Measurements from ENCODE around the gene SLC6A2.

Gene SLC6A2

DNA sequence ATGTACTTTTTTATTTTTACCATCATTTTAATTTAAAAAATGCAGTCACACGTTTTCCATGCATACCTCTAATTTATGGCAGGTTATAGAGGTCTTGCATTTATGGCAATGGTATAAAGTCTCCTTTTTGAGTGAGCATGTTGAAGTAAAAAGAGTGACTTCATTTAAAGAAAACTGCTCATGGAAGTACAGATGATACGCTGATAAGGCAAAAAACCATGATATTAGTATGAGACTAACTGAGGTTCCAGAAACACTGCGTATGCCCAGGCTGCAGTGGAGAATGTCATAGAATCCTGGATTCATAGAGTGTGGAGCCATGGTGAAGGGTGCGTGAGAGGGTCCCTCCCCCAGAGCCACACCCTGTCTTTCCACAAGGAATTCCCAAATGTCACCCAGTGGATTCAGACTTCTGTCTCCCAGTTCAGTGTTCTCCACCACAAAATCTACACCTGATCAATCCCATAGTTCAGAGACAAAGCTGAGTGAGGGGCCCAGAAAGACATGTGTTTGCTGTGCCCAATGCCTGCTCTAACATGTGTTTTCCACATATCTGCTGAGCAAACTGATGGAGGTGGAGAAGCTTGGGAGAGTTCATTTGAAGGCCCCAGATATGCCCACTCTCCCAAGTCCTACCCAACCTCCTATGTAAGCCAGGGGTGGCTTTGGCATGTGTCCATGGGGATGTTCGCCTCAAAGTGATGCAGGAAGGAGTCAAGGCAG is 69.4 kb downstream of the SLC6A2 start:
- H3K4me3 ChIP-seq (replicated peaks in 1 of 2; ENCODE audit: low read depth in 2 of 2, low read length in 2 of 2), result no peak overlapping the region
- DNase-seq (ENCODE audit: low read depth in 2 of 2), result no peak
- TF ChIP-seq, protein P1, sequence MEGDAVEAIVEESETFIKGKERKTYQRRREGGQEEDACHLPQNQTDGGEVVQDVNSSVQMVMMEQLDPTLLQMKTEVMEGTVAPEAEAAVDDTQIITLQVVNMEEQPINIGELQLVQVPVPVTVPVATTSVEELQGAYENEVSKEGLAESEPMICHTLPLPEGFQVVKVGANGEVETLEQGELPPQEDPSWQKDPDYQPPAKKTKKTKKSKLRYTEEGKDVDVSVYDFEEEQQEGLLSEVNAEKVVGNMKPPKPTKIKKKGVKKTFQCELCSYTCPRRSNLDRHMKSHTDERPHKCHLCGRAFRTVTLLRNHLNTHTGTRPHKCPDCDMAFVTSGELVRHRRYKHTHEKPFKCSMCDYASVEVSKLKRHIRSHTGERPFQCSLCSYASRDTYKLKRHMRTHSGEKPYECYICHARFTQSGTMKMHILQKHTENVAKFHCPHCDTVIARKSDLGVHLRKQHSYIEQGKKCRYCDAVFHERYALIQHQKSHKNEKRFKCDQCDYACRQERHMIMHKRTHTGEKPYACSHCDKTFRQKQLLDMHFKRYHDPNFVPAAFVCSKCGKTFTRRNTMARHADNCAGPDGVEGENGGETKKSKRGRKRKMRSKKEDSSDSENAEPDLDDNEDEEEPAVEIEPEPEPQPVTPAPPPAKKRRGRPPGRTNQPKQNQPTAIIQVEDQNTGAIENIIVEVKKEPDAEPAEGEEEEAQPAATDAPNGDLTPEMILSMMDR (IDR thresholded peaks at IDR 0.05; ENCODE audit: low read depth, low read length), result no peak

DNA sequence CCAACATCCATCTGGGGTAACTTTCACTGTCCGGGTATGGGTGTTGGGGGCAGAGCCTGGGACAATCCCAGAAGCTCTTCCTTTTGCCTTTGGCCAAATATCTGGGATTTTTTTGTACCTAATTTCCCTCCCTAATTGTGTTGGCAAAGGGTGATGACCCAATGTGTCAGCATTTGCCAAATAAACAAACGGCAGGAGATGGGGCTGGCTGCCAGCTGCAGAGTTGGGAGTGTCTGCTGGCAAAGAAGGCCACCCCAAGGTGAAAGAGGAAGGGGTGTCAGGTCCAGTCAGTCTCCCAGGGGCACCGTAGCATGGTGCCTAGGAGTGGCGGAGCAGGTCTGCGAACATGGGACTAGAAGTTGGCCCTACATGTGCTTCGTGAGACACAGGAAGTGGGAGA is 73.0 kb downstream of the SLC6A2 start:
- TF ChIP-seq, protein P1 (IDR thresholded peaks at IDR 0.05; ENCODE audit: low read depth, low read length), result no peak
- no peak overlapping the region for H3K4me3 ChIP-seq (replicated peaks in 1 of 2; ENCODE audit: low read depth in 2 of 2, low read length in 2 of 2)
- no peak for DNase-seq (ENCODE audit: low read depth in 2 of 2)

DNA sequence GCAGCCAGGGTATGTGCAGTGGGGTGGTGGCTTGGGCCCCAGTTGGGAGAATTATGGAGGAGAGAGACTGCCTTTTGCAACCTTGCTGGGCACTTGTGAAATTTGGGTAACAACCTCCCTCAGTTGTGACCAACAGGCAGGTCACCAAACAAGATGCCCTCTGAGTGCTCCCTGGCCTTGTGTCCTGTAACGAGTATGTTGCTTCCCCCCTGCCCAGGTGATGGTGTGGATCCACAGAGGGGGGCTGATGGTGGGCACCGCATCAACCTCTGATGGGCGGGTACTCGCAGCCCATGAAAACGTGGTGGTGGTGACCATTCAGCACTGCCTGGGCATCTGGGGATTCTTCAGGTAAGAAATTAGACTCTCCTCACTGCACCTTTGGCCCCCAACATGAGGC is 74.3 kb downstream of the SLC6A2 start:
- no peak overlapping the region for H3K4me3 ChIP-seq (replicated peaks in 1 of 2; ENCODE audit: low read depth in 2 of 2, low read length in 2 of 2)
- TF ChIP-seq, protein P1 (IDR thresholded peaks at IDR 0.05; ENCODE audit: low read depth, low read length), result no peak
- no peak for DNase-seq (ENCODE audit: low read depth in 2 of 2)

DNA sequence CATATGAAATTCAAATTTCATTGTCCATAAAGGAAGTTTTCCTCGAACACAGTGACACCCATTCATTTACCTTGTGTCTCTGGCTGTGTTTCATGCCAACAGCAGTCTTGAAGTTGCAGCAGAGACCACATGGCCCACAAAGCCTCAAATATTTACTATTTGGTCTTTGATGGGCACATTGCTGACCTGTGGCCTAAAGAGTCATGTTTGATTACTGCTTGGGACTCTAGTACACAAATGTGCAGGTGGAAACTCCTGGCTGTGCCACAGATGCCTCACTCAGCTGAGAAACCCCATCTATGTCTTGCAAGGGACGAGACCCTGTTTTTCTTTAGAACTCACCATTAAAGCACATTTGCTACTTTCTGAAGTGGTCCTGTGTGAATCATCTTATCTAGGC is 76.7 kb downstream of the SLC6A2 start:
- TF ChIP-seq, protein P1 (IDR thresholded peaks at IDR 0.05; ENCODE audit: low read depth, low read length), result no peak

DNA sequence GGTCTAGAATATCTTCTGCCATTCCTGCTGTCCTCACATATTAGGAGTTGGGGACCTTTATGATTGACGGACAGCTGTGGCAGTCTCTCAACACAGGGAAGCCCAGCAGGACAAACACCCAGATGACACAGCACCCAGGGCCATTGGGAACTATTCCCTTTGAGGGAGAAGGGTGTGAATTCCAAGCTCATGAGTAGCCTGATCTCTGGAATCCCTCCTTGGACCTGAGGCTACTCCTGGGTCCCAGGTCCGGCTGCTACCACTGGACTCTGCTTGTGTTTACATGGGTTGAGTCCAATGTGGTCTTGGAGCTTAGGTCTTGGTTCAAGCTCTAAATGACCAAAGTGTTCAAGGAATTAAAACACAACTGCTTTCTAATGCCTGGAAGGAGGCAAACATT is 78.9 kb downstream of the SLC6A2 start:
- H3K4me3 ChIP-seq (replicated peaks in 1 of 2; ENCODE audit: low read depth in 2 of 2, low read length in 2 of 2), result no peak overlapping the region
- DNase-seq (ENCODE audit: low read depth in 2 of 2), result no peak
- TF ChIP-seq, protein P1 (IDR thresholded peaks at IDR 0.05; ENCODE audit: low read depth, low read length), result no peak

More for the DNA sequence above, 76.7 kb downstream of the SLC6A2 start:
- no peak for DNase-seq (ENCODE audit: low read depth in 2 of 2)
- H3K4me3 ChIP-seq (replicated peaks in 1 of 2; ENCODE audit: low read depth in 2 of 2, low read length in 2 of 2), result no peak overlapping the region

DNA sequence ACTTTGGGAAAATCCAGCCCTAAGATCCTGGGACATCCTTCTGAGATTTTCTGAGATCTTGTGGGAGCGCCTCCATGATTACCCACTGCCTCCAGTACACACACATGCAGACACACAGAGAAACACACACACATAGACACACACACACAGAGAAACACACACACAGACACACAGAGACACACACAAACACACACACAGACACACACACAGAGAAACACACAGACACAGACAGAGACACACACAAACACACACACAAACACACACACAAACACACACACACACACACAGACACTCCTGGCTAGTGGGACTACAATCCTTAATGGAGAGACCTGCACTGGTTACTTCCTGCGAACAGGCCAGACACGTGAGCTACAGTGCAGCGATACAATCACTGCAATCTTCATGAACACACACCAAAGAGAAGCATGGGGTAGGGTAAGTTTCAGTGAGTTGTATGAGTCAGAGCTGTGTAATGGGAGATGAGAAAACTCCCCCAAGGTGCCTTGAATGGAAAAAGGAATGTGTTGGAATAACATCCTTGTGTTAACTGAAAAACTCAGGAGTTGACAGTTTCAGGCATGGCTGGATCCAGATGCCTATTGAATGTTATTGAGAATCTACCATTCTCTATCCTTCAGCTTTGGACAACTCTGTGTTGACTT is 79.5 kb downstream of the SLC6A2 start:
- no peak for DNase-seq (ENCODE audit: low read depth in 2 of 2)
- H3K4me3 ChIP-seq (replicated peaks in 1 of 2; ENCODE audit: low read depth in 2 of 2, low read length in 2 of 2), result no peak overlapping the region
- TF ChIP-seq, protein P1 (IDR thresholded peaks at IDR 0.05; ENCODE audit: low read depth, low read length), result no peak

Data from cardiac fibroblast (primary cell).